BLaER1 treated with 17β-estradiol and CSF1 and Interleukin-3, amounts not matched to agents 10 nM and 100 nM (cell line): ENCODE data around the gene PAPOLA.
A peak's percentile ranks its signal among the peaks of the same experiment; 100 is the strongest.

Source experiments
- H3K27ac ChIP-seq, 11 experiments: shearing (Covaris generic); formaldehyde crosslinking; 2 replicates each; pipeline ENCODE4 v1.8.1; 2022
- H3K27me3 ChIP-seq, 11 experiments: shearing (Covaris generic); formaldehyde crosslinking; 2 replicates each; pipeline ENCODE4 v1.8.1; 2022
- H3K36me3 ChIP-seq, 11 experiments: shearing (Covaris generic); formaldehyde crosslinking; 2 replicates each; pipeline ENCODE4 v1.8.1; 2022
- H3K4me1 ChIP-seq, 10 experiments: shearing (Covaris generic); formaldehyde crosslinking; 2 replicates each; pipeline ENCODE4 v1.8.1; 2022
- H3K4me2 ChIP-seq, 11 experiments: shearing (Covaris generic); formaldehyde crosslinking; 2 replicates each; pipeline ENCODE4 v1.8.1; 2022
- H3K4me3 ChIP-seq, 10 experiments: shearing (Covaris generic); formaldehyde crosslinking; 2 replicates each; pipeline ENCODE4 v1.8.1; 2022
- H3K9ac ChIP-seq, 11 experiments: shearing (Covaris generic); formaldehyde crosslinking; 2 replicates each; pipeline ENCODE4 v1.8.1; 2022
- H3K9me3 ChIP-seq, 11 experiments: shearing (Covaris generic); formaldehyde crosslinking; replicated peaks in 1 of 11; 2 replicates each; pipeline ENCODE4 v1.8.1; 2022
- H4K20me1 ChIP-seq, 11 experiments: shearing (Covaris generic); formaldehyde crosslinking; 2 replicates each; pipeline ENCODE4 v1.8.1; 2022
- Cebpa-rat ChIP-seq, 11 experiments: shearing (Covaris generic); IDR thresholded peaks; 2 replicates each; pipeline ENCODE4 v1.8.1; 2022

The PAPOLA gene

DNA sequence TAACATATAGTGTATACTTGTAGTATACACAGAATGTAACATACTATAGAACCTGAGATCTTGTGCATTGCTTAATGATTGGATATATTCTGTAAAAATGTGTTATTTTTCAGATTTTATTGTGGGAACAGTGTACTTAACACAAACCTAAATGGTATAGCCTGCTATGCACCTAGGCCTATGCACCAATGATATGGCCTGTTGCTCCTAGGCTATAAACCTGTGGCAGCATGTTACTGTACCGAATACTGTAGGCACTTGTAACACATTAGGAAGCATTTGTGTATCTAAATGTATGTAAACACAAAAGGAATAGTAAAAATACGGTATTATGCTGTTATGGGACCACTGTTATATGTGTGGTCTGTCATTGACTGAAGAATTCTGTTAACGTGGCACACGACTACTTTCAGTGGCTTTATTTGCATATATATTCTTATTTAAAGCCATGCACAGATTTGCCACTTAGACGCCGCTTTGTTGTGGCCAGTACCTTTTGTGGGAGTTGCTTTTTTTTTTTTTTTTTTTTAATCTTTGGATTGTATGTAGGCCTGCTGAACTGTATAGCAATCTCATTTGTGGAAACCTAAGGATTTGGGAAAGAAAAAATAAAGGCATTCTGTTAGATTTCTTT, 7.4 kb downstream of the PAPOLA start:
- Histone ChIP-seq H3K9me3 (no peaks in the 10 kb centered on the region; a peak in 1 of 22 replicates), H3K4me1 (peaks cover 35 to 97% (median 53%) of the 10 kb centered on the region in 10 experiments), H3K9ac (no peak overlapping the region), H3K36me3 (peaks cover 0 to 32% (median 12%) of the 10 kb centered on the region in 11 experiments; a peak in 13 of 22 replicates), H3K27ac (no peak overlapping the region), H3K27me3 (no peaks in the 10 kb centered on the region), H3K4me2 (no peak overlapping the region), H3K4me3 (no peak overlapping the region), H4K20me1 (peaks cover 99 to 100% (median 100%) of the 10 kb centered on the region in 11 experiments)
- TF ChIP-seq Cebpa-rat (IDR thresholded peaks at IDR 0.05), result no peak

DNA sequence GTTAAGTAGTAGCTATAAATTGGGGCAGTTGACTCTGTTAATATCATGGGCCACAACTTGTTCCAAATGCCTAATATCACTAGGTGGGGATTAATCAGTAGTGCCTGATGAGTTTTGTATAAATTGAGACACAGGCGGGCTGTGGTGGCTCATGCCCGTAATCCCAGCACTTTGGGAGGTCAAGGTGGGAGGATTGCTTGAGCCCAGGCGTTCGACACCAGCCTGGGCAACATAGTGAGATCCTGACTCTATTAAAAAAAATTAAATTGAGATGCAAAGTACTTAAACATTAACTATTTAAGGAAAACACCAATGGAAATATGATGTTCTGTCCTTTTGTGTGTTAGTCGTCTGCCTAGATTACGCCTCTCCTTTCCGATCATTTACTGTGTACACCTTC, 9.0 kb downstream of the PAPOLA start:
- TF ChIP-seq Cebpa-rat (IDR thresholded peaks at IDR 0.05), result no peak
- Histone ChIP-seq H3K9ac (no peak overlapping the region), H3K36me3 (peaks cover 0 to 17% (median 6%) of the 10 kb centered on the region in 11 experiments; a peak in 10 of 22 replicates), H3K4me1 (peaks cover 22 to 97% (median 44%) of the 10 kb centered on the region in 10 experiments), H3K9me3 (no peaks in the 10 kb centered on the region; a peak in 1 of 22 replicates), H3K27ac (no peak overlapping the region), H3K4me3 (no peak overlapping the region), H3K27me3 (no peaks in the 10 kb centered on the region), H4K20me1 (peaks cover 99 to 100% (median 100%) of the 10 kb centered on the region in 11 experiments), H3K4me2 (peak overlapping the region in 3 of 11 experiments; percentile 1 to 25 (median 13); a peak in 3 of 22 replicates)

DNA sequence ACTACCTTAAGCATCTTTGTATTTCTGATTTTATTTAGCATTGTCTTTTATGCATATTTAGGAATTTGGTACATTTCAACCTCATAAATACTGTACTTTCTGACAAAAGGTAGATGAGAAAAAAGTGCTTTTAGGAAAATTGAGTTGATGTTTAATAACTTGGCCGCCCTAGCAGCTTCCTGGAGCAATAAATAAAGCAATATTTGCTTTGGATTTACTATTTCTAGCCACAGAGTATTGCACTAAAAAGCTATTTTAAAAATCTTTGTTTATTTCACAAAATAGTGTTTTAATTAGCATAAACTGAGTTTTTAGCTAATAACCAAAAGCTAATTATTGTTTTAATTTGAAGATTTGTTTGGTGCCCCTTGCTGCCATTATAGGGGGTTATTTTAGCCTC, 9.5 kb downstream of the PAPOLA start:
- Histone ChIP-seq H3K4me2 (peak overlapping the region in 2 of 11 experiments; percentile 13; a peak in 2 of 22 replicates), H3K27me3 (no peaks in the 10 kb centered on the region), H3K9ac (no peak overlapping the region), H3K4me1 (peaks cover 19 to 97% (median 39%) of the 10 kb centered on the region in 10 experiments), H3K9me3 (no peaks in the 10 kb centered on the region; a peak in 1 of 22 replicates), H3K4me3 (no peak overlapping the region), H4K20me1 (peaks cover 99 to 100% (median 100%) of the 10 kb centered on the region in 11 experiments), H3K27ac (no peak overlapping the region), H3K36me3 (peaks cover 0 to 14% (median 5%) of the 10 kb centered on the region in 11 experiments; a peak in 10 of 22 replicates)
- TF ChIP-seq Cebpa-rat (IDR thresholded peaks at IDR 0.05), result no peak

DNA sequence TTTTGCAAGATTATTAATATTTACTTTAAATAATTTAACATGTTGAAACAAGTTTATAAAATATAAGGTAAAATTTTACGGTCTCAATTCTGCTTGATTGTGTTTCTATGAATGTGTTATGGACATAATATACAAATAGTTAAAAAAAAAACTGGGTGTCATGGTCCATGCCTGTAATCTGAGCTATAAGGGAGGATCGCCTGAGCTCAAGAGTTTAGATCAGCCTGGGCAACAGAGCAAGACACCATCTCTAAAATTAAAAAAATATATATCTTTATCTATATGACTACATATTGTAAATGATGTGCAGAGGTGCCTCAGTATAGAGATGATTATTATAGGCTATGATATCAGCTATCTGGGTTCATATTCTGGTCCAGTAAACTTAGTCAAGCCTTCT, 9.9 kb downstream of the PAPOLA start:
- peaks cover 0 to 14% (median 5%) of the 10 kb centered on the region in 11 experiments; a peak in 9 of 22 replicates for H3K36me3 ChIP-seq
- TF ChIP-seq Cebpa-rat (IDR thresholded peaks at IDR 0.05), result no peak
- peaks cover 16 to 92% (median 36%) of the 10 kb centered on the region in 10 experiments for H3K4me1 ChIP-seq
- H4K20me1 ChIP-seq, result peaks cover 100% of the 10 kb centered on the region in 11 experiments
- H3K27me3 ChIP-seq, result no peaks in the 10 kb centered on the region
- H3K4me2 ChIP-seq, result peak overlapping the region in 2 of 11 experiments; percentile 6 to 14; a peak in 4 of 22 replicates
- no peaks in the 10 kb centered on the region; a peak in 1 of 22 replicates for H3K9me3 ChIP-seq
- H3K27ac ChIP-seq, result no peak overlapping the region
- H3K4me3 ChIP-seq, result no peak overlapping the region
- H3K9ac ChIP-seq, result no peak overlapping the region

DNA sequence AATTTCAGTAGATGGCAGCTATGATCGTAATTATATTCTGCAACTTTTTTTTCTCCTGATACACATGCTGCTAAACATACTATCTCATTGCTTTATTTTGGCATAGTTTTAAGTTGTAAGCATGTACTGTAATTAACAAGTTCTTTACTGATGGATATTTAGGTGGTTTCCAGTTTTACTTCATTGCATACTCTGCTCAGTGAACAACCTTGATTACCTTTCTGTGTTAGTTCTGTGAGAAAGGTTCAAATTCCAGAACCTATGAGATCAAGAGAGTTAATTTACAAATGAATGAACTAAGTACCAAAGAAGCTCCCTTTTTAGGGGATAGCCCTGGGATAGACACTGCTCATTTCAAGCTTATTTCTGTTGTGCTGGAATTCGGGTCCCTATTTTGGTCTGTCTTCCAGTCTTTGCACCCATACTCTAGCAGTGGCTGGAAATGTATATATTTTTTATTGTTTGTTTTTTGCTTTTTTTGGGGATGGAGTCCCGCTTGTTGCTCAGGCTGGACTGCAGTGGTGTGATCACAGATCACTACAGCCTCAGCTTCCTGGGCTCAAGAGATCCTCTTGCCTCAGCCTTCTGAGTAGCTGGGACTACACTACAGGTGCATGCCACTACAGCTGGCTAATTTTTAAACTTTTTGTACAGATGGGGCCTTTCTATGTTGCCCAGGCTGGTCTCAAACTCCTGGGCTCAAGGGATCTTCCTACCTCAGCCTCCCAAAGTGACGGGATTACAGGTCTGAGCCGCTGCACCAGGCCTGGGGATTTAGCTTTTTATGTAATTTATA, 10.6 kb downstream of the PAPOLA start:
- H3K9ac ChIP-seq, result peak overlapping the region in 1 of 11 experiments; percentile 24; a peak in 2 of 22 replicates
- peaks cover 14 to 91% (median 32%) of the 10 kb centered on the region in 10 experiments for H3K4me1 ChIP-seq
- peaks cover 100% of the 10 kb centered on the region in 11 experiments for H4K20me1 ChIP-seq
- peaks cover 0 to 14% (median 5%) of the 10 kb centered on the region in 11 experiments; a peak in 10 of 22 replicates for H3K36me3 ChIP-seq
- no peaks in the 10 kb centered on the region; a peak in 1 of 22 replicates for H3K9me3 ChIP-seq
- H3K27ac ChIP-seq, result no peak overlapping the region
- peak overlapping the region in 3 of 11 experiments; percentile 14 to 30 (median 19); a peak in 4 of 22 replicates for H3K4me2 ChIP-seq
- TF ChIP-seq Cebpa-rat (IDR thresholded peaks at IDR 0.05), result no peak
- no peak overlapping the region for H3K4me3 ChIP-seq
- H3K27me3 ChIP-seq, result no peaks in the 10 kb centered on the region

DNA sequence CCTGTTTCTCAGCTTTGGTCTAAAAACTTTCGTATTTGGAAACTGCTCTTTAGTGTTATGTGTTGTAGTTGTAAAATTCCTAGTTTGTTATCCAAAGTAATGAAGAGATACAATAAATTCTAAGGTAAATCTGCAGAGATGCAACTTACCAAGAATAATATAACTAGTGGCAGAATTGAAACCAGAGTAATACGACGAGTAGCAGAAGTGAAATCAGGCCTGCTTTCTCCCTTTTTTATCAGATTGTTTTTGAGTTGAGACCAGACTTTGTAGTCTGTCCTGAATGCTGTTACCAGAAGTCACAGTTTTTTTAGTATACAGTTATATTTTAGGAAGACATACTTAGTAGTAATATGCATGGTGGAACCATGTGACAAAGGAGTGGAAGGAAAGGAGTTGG, 12.5 kb downstream of the PAPOLA start:
- H3K27me3 ChIP-seq, result no peaks in the 10 kb centered on the region
- TF ChIP-seq Cebpa-rat (IDR thresholded peaks at IDR 0.05), result no peak
- no peak overlapping the region for H3K4me3 ChIP-seq
- H3K9ac ChIP-seq, result no peak overlapping the region
- peak overlapping the region in 7 of 11 experiments; percentile 2 to 78 (median 49); a peak in 12 of 22 replicates for H3K4me2 ChIP-seq
- H3K9me3 ChIP-seq, result no peaks in the 10 kb centered on the region; a peak in 1 of 22 replicates
- H3K36me3 ChIP-seq, result peaks cover under 1 to 11% (median 3%) of the 10 kb centered on the region in 11 experiments; a peak in 15 of 22 replicates
- H3K4me1 ChIP-seq, result peaks cover 8 to 73% (median 27%) of the 10 kb centered on the region in 10 experiments; a peak in 17 of 20 replicates
- 0 out of 22 replicates have a peak overlapping the region, but pooled peaks of 1 of the 11 experiments have one; percentile 4 for H3K27ac ChIP-seq
- peaks cover 100% of the 10 kb centered on the region in 11 experiments for H4K20me1 ChIP-seq

DNA sequence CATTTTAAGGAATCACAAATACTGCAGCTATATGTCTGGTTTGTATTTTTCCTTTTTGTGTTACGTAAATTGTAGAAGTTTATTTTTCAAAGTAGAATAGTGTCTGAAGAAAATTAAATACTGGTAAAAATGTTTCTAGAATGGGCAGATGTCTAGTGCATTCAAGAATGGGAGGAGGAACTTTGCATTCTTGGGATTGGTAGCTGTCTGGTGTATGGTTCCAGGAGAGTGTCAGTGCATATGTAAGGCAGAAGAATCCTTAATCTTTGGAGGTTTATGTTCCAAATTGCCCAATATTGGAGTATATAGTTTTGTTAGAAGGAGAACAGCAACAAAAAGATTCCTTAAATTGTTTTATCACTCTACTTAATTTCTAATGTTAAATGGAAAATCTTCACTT, 13.5 kb downstream of the PAPOLA start:
- Histone ChIP-seq H3K4me3 (no peak overlapping the region), H4K20me1 (peaks cover 100% of the 10 kb centered on the region in 11 experiments), H3K27ac (no peak overlapping the region), H3K27me3 (no peaks in the 10 kb centered on the region), H3K9ac (no peak overlapping the region), H3K4me2 (peak overlapping the region in 4 of 11 experiments; percentile 3 to 78 (median 62); a peak in 5 of 22 replicates), H3K4me1 (peaks cover 7 to 63% (median 27%) of the 10 kb centered on the region in 10 experiments; a peak in 17 of 20 replicates), H3K9me3 (no peaks in the 10 kb centered on the region), H3K36me3 (peaks cover 11 to 19% (median 13%) of the 10 kb centered on the region in 11 experiments; a peak in 21 of 22 replicates)
- TF ChIP-seq Cebpa-rat (IDR thresholded peaks at IDR 0.05), result no peak

DNA sequence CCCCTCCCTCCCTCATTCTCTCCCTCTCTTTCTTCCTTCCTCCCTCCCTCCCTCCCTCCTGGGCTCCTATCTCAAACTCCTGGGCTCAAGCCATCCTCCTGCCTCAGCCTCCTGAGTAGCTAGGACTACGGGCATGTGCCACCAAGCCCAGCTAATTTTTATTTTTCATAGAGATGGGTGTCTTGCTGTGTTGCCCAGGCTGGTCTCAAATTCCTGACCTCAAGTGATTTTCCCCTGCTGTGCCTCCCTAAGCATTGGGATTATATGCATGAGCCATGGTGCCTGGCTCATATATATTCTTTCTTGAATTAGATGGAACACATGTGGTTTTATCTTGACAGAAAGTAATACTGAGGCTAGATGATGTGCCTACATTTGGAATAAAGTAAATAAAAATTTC, 14.2 kb downstream of the PAPOLA start:
- H3K9ac ChIP-seq, result no peak overlapping the region
- peaks cover 7 to 56% (median 27%) of the 10 kb centered on the region in 10 experiments; a peak in 17 of 20 replicates for H3K4me1 ChIP-seq
- H3K4me3 ChIP-seq, result no peak overlapping the region
- TF ChIP-seq Cebpa-rat (IDR thresholded peaks at IDR 0.05), result no peak
- H3K36me3 ChIP-seq, result peaks cover 17 to 26% (median 19%) of the 10 kb centered on the region in 11 experiments
- H3K27ac ChIP-seq, result no peak overlapping the region
- no peaks in the 10 kb centered on the region for H3K27me3 ChIP-seq
- no peaks in the 10 kb centered on the region for H3K9me3 ChIP-seq
- peaks cover 95 to 100% (median 100%) of the 10 kb centered on the region in 11 experiments for H4K20me1 ChIP-seq
- 0 out of 22 replicates have a peak overlapping the region, but pooled peaks of 2 of the 11 experiments have one; percentile 19 to 74 for H3K4me2 ChIP-seq
